HG02938 (cell line): ENCODE data around the gene C6orf89.

Experiments used
- ATAC-seq: cut with Tn5 transposase; IDR thresholded peaks from one replicate; pipeline ENCODE4 v1.9.1; 2021; ENCODE audit warnings: mild to moderate bottlenecking, moderate library complexity; ENCODE audit not compliant: unreplicated experiment

C6orf89 gene

DNA sequence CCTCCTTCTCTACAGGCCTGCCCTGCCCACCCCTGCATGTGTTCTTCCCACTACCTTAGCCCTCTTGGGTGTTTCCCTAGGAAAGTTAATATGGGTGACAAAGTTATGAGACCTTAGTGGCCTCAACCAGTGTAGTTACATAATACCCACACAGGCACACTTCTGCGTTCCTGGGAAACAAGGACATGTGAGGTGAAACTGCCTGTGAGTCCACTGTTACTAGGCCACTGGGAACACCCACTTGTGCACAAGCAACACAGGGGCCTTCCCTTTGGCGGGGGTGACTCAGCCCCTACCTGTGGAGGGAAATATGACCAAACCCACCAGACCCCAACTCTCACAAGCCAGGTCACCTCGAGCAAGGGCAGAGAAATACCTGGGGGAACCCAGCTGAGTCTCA is 81.5 kb downstream of the C6orf89 start:
- no peak for ATAC-seq

DNA sequence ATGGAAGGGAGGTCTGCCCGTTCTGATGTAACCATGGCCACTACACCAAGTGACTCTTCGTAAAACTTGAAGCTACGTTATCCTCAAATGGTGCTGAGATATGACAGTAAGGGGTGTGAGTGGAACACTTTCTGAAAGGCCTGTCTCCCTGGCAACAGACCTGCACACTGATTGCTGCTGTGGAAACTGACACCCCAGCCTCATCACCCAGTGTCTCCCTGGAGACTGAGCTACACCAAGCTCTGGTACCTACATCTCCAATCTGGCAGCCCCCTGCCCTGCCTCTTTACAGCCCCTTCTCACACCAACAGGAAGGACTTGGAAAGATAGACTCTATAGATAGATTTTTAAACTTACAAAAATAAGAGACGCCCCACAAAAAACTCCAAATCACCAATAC is 82.0 kb downstream of the C6orf89 start:
- no peak for ATAC-seq

DNA sequence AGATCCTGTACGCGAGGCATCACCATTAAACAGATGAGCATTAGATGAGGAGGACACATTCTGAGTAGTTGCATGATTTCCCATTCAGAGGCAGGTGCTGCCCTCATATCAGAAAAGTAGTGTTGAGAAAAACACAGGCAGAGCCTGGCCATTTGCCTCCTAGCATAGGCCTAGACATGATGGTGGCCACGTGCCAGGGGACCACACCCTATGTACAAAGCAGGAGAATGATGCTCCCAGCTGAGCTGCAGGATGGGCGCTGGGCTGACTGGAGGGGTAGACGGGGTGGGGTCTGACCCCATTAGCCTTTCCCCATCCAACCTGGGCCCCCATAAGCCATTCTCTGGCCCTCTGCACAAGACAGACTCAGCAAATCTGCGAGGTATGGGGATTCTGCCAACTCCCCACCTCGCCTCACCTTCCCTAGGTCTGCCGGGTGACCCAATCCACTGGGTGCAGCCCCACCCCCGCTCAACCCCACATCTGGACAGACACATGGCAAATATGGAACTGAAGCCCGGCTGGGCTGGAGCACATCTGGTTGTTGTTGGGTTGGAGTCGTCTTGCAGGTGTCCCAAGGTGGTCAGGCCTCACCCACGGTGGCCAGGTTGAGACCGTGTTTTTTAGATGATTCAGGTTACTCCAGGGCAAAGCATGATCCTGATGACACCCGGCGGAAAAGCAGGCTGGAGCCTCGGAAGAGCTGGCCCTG is 82.7 kb downstream of the C6orf89 start:
- ATAC-seq, result no peak

DNA sequence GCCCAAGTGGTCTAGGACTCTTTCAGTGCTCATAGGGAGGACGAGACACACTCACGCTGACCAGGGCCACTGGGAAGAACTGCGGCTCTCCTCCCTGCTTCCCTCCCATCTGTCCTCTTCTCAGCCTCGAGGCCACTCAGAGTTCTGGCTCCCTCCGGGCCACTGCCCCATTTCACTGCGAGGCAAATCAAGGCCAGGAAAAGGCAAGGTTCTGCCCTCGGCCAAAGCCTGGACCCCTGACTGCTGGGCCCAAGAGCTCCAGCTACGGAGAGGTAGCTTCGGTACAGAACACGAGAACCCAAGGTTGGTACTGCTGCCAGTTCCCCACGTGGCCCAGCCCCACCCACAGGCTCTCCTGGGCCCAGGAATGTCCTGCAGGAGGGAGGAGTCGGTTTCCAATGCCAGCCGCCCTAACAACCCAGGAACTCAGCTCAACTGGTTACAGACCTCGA is 83.5 kb downstream of the C6orf89 start:
- no peak for ATAC-seq

DNA sequence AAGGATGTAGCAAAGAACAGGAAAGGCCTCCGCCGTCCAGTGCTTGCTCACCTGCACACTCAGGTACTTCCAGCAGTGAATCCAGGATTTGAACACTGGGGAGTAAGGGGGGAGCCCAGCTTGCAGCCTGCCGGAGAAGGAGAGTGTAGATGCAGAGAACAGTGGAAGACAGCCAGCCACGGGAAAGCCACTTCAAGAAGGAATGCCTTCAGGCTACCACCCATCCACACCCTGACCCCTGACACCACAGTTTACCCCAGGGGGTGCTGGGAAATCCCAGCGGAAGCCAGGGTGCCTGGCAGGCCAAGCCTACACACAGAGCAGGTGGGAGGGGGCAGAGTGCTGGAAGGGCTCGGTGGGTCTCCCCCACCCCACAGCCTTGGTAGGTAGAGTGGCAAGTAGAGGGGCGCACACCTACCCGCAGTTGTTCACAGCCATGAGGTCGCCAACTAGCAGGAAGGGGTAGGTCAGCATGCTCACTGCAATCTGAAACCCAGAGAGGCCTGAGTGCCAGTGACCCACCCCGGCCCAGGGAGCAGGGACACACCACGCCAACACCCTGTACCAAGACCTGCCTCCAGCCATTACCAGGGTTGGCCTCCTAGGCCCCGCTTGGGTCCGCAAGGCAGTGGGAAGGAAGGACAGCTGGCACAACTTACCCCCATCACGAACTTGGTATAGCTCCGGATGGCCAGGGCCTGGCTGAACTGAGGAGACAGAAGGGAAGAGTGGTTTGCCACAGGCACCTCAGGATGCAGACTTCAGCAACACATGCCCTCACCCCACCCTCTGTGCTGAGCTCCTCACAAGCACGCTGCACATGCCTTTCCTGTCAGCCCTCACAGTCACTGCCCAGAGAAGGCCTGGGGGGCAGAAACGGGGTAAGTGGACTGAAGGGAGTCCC is 84.5 kb downstream of the C6orf89 start:
- no peak for ATAC-seq

DNA sequence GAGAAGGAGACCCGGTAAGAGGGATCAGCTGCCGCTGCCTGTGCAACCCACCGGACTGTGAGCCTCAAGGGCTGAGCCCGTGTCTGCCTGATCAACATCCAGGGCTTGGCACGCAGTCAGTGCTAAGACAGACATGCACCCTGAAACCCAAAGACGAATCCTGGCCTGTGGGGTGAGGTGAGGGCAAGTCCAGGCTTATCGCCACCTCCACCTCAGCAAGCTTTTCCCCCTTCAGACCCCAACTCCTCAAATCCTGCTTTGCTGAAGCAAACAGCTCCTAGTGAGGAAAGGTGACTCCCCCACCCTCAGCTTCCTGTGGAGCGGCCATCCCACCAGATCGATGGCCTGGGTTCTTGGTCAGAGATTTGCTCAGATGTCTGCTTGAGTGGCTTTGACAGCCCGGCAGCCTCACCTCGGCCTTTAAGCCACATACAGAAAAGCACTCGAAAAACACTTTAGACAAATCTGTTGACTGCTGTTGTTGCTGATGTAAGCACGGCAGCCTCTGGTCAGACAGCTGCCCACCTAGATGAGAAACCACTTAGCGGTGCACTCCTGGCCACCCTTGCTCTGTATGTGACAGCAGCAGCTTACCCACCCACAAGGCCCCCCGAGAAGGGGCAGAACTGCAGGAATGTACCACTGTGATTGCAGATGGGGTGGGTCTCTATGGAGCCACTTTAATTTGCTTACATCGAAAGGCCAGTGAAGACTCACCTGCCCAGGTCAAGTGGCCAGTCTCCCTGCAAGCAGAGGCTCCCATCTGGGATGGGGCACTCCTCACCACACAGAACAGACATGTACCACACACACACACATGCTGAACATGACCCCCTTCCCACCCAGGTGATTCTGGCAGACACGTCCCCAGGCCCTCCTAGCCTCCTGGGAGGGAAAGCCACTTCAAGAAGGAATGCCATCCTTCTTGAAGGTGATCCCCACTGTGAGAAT is 85.4 kb downstream of the C6orf89 start:
- ATAC-seq, result no peak

DNA sequence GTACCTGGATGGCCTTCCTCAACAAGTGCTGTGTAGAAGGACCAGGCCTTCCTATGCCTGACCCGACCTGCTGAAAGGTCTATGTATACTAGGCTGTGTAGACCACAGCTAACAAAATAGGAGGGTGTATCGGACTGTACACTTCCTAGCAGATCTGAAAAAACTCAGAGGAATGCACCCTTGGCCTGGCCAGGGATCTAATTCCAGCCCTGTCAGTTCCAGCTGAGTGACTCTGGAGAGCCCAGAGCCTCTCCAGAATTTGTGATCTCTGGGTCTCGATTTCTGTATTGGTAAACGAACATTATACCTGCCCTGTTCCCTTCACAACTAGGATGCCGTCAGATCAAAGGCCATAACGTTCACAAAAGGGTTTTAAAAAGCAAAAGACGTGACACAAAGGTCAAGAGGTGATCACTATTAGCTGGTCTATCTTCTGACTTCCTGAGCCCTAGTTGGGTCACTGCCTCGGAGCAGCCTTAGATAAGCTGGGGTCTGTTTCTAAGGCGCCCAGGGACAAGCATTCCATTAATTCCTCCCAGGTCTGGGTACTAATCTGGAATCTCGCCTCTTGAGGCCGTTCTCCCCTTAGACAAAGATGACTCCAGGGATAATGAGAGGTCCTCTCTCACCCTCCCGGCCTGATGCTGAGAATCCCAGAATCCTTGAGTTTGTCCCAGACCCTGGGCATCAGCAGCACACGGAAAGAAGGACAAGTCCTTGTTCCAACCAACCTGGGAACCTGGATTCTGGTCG is 86.3 kb downstream of the C6orf89 start:
- no peak for ATAC-seq

DNA sequence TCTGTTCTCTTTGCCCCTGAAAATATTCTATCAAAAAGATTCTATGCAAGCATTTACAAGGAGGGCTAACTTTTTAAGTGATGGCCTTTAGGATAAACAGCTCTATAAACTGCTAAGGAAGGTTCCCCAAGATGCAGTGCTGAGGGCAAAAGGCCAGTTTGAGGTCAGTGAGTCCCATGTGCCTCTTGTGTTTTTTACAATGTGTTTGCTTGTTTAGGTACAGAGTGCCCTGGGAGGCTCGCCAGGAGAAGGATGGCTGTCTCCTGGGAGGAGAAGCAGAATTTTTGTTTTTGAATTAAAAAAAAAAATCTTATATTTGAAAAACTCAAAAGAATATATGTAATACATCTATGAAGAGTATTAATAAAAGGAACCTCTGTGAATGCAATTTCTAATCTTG is 87.4 kb downstream of the C6orf89 start:
- no peak for ATAC-seq

DNA sequence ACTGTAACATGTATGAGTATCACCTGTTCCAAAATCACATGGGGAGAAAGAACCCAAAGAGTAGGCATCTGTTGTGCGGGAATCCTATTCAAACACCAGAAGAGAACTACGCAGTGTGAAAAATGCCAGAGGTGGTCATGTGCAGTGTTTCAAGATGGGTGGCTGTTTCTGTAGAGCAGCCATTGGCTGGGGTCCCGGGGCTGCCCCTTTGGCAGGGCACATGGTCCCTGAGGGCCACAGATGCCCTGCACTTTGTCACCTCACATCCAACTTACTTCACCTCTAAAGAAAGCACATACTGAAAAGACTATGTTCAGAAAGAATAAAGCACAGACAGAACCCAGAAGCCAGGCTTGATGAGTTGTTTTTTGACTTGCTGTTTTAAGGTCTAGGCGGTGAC is 87.9 kb downstream of the C6orf89 start:
- no peak for ATAC-seq

DNA sequence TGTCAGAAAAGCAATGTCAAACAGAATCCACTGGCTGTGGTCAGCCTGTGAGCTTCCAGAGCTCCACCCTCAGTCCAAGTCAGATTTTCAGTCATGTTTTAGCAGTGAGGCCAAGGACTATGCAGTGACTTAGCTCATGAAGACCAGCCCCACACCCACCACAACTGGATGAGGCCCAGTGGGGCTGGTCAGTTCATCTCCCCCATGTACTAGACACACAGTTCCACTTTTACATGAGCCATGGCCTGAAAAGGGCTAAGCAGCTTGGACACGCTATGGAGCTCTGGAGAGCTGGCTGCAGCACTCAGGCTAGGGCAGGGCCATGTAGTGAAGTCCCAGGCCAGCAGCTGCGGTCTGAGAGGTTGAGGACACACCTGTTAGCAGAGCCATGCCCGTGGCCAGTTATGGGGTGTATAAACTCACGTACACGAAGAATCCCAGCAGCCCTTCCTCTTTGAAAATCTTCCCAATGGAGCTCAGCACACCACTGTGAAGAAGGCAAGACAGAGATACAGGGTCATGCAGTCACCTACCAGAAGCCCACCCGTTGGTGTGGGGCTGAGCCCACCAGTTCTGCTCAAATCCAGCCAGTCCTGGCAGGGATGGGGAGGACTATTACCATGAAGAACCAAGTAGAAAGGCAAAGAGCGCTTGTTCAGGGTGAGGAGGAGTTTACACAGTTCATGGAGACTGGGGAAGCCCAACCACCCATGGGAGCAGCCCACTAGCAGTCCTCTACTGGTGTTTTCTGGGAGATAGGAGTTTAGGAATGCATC is 89.7 kb downstream of the C6orf89 start:
- no peak for ATAC-seq

DNA sequence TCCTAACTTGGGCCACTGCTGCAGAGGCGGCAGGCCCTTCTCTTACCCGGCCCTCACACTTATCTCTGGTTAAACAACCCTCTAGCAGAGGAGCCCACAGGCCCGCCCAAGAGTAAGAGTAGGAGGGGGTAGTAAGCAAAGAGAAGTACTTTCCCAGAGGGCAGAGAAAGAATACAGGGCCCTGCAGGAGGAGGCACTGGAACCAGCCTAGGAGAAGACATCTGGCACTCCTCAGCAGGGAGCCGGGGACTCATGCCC is 90.2 kb downstream of the C6orf89 start:
- ATAC-seq, result no peak

DNA sequence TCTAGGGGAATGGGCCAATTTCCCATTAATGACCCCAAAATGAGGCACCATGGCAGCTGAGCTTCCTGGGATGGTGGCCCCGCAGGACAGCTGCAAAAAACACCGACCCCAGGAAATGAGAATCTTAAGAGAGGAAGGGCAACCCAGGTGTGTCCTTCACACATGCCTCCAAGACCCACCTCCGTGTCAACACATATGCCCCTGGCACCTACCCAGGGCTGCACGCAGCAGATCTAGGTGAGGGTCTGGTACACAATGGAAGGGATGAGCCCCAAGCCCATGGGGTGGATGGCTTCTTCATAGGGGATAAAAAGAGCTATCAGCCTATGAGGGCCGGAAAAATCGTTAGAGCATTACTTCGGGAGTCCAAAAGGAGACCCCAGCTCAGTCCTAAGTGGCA is 90.8 kb downstream of the C6orf89 start:
- ATAC-seq, result no peak

DNA sequence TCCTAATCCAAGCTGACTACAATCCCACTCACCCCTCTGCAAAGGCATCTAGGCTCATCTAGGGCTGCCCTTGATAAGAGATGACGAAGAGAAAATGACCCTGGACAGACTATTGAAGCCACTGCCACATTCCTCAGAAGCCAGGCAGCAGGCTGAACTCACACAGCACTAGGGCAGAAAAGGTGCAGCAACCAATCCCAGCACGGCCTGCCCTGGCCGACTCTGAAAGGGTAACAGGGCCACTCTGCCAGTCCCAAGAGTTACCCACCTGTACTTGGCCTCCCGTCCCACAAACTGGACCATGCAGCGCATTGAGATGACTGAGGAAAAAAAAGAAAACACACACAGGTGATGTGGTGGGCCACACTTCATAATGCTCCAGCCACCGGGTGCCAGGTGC is 91.2 kb downstream of the C6orf89 start:
- no peak for ATAC-seq

DNA sequence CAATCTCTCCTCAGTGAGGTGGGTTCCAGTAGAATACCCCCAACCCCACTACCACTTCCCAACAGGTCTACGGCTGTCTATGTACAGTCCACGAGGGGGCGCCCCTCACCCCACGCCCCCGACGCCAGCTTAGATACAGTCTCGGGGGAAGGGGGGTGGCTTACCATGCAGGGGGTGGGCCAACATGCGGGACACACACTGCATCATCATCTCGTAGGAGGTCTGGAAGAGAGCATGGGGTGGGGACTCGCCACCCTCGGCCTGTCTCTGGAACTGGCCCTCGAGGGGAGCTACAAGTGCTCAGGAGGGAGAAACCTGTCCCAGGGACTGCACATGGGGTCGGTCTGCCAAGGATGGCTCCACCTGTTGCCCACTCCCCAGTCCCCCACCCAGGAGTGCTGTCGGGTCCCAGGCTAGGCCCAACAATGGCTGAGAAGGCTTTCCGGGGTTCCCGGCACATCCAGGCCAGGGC is 91.8 kb downstream of the C6orf89 start:
- no peak for ATAC-seq
